Liver (tissue), 3 donors: ENCODE data around the gene TBC1D21.

Experiments
- ATF3 ChIP-seq: IDR thresholded peaks from 2 replicates; pipeline ENCODE4 v1.6.1; 2016; ENCODE audit warnings: antibody characterized with exemption
- CTCF ChIP-seq: fragments of 150-350 bp; IDR thresholded peaks from 2 replicates; pipeline ENCODE4 v1.5.1; 2017; ENCODE audit warnings: improper control_type of control experiment, low read depth, low read length; ENCODE audit not compliant: missing input control
- FOXA1 ChIP-seq: IDR thresholded peaks from 2 replicates; pipeline ENCODE4 v1.6.1; 2016; ENCODE audit warnings: antibody characterized with exemption
- FOXA2 ChIP-seq: IDR thresholded peaks from 2 replicates; pipeline ENCODE4 v1.6.1; 2016; ENCODE audit warnings: antibody characterized with exemption
- HNF4A ChIP-seq, 2 donors: conservative IDR thresholded peaks; 2 replicates each; pipeline ENCODE4 v1.6.1; 2016; ENCODE audit warnings: antibody characterized with exemption in 2 of 2, mild to moderate bottlenecking in 2 of 2
- JUND ChIP-seq, 2 donors: IDR thresholded peaks; 2 replicates each; pipeline ENCODE4 v1.6.1; 2016; ENCODE audit warnings: antibody characterized with exemption in 2 of 2
- MAX ChIP-seq: IDR thresholded peaks from 2 replicates; pipeline ENCODE4 v1.6.1; 2016; ENCODE audit warnings: antibody characterized with exemption
- RAD21 ChIP-seq, 2 donors: IDR thresholded peaks; 2 replicates each; pipeline ENCODE4 v1.6.1; 2016; ENCODE audit warnings: antibody characterized with exemption in 2 of 2, mild to moderate bottlenecking in 2 of 2
- REST ChIP-seq: IDR thresholded peaks from 2 replicates; pipeline ENCODE4 v1.6.1; 2016; ENCODE audit warnings: antibody characterized with exemption, mild to moderate bottlenecking
- SP1 ChIP-seq: IDR thresholded peaks from 2 replicates; pipeline ENCODE4 v1.6.1; 2018; ENCODE audit warnings: antibody characterized with exemption, mild to moderate bottlenecking
- TAF1 ChIP-seq: conservative IDR thresholded peaks from 2 replicates; pipeline ENCODE4 v1.6.1; 2016; ENCODE audit warnings: antibody characterized with exemption, mild to moderate bottlenecking
- YY1 ChIP-seq: IDR thresholded peaks from 2 replicates; pipeline ENCODE4 v1.6.1; 2016; ENCODE audit warnings: antibody characterized with exemption, mild to moderate bottlenecking
- donor health status: healthy.
- donor health status: healthy.

GRCh38 chr15:73897441-73898261 is 24.3 kb downstream of the TBC1D21 start:
- TF ChIP-seq CTCF (peak; percentile 61), SP1 (no peak), YY1 (no peak), TAF1 (no peak), REST (no peak), ATF3 (no peak), MAX (no peak), RAD21 (IDR thresholded peaks at IDR 0.05) (peak in 1 of 2 donors; percentile 72), FOXA1 (no peak), HNF4A (conservative IDR thresholded peaks at IDR 0.05) (no peak), JUND (IDR thresholded peaks at IDR 0.05) (no peak), FOXA2 (no peak)
